T-helper 2 cell treated with Interferon-gamma antibody and Interleukin-4, amounts not matched to agents 100 ng/mL and 5 ng/mL, for 36 hours (primary cell): Measurements from ENCODE around the gene DHX8. TPM values are rescaled to one million over a fixed set of nuclear protein-coding genes. Genes with fewer than 3 reads are reported as not detected.

Experiments used
- intact Hi-C: fragments of 100-400 bp; cut with micrococcal nuclease; formaldehyde crosslinking; loops from one replicate; pipeline ENCODE4 v1.15.1; 2023
- total RNA-seq: library from RNA; stranded (reverse); gene quantifications from 2 replicates; pipeline ENCODE4 v1.2.3, GENCODE V29; 2022

Gene DHX8
- total RNA-seq, 1 donor from 2014 or later, result 65.7 TPM

DNA sequence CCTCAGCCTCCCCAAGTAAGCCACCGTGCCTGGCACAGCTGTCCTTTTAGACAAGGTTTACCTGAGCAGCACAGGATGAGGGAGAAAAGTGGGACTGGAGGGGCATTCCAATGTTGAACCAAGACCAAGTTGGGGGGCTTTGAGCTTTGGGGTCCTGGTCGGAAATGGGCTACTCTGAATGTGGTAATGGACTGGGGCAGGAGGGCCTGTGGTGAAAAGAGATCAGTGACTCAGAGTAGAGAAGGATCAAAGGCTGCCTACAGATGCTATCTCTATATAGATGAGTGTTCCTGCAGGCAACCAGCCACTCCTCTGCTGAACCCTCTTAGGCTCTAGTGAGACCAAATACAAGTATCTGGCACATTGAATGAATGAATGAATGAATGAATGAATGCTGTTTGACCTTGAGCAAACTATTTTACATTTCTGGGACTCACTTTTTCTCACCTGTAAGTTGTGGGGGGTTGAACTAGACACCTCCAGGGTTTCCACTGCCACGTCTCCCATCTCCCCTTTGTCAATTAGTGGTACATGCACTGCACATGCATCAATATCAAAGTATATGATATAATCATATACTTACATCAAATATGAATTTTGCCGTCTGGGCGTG, 88.7 kb downstream of the DHX8 start:
- intact Hi-C loops, result no loop called here

DNA sequence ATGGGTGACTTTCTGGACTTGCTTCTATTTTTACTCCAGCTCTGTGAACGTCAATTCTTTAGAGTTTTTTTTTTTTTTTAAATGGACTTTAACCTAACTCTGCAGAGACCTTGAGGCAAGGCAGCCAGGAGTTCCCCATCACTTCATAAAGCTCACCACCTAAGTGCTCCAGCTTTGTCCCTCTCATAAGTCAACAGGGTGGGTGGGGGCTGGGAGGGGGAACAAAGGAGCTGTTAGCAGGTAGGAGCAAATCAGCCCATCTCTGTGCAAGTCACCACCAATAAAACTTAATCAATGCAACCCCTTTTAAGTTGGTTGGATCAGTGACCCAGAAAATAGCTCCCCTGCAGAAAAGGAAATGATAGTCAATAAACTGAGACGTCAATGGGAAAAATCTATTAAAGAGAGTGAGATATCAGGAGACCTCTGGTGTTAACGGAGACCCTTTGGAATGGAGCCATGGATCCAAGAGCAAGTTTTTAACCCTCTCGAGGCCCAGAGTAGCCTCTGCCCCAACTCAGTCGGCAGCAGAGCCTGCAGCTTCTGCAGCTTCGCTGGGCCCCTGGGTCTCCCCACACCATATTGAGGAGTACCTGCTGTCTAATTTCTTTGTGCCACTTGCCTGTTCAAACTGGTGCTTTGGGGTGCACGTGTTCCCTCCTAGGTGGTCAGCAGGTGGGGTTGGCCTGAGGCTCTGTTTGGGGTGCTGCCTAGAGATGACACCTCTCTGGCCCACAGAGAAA, 90.0 kb downstream of the DHX8 start:
- intact Hi-C loops, result no loop called here

DNA sequence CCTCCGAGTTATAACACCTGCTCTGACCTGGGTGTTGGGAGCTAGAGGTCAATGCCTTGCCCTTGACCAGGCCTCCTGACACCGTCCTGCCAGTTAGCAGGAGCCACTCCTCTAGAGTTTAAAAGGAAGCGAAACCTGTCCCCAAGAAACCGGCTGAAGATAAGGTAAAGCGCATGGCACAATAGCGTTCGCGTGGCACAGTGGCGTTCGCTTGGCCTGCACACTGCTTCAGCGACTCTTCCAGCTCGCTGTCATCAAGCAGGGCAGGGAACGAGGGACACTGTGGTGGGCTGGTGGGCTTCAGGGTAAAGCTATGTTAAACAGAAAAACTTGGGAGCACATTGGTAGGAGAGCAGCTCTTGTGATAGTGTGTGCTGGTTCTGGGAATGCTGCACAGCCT, 90.6 kb downstream of the DHX8 start:
- intact Hi-C loops, result no loop called here

DNA sequence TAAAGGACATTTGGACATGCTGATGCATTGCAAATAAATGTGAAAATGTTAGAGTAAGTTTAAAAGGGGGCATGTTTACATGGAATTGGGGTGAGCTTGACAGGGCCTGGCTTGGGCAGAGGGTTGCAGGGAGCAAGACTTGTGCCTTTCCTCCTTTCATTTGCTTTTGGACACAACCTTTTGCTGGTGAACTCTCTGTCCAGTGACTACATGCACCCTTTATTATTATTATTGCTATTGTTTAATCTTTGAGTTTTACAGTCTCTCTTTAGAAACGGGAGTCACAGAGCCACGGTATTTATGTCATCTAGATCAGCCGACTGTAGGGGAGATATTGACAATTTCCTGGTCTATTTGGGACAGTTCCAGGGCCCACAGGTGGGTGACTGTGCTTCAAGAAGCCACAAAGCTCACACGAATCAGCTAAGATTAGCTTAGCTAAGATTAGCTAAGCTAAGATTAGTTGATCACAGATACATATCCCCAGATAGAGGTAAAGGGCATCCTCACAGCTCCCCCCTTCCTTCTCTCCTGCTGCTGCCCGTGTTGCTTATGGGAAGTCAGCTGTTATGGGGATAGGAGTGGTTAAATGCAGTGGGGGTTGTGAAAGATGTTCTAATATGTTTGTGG, 91.2 kb downstream of the DHX8 start:
- intact Hi-C loops, result no loop called here

Other genes starting within 250 kb of the DHX8 start
- gene RNU2-1, start 250.0 kb upstream of the DHX8 start, total RNA-seq, result 6,630 and 6,735 TPM in 2 replicates
- 5.3 and 5.6 TPM in 2 replicates for gene ARL4D, start 85.0 kb upstream of the DHX8 start, total RNA-seq
- 1.2 and 1.3 TPM in 2 replicates for gene ETV4, start 62.4 kb downstream of the DHX8 start, total RNA-seq
- 9.0 and 9.3 TPM in 2 replicates for gene MEOX1, start 177.9 kb downstream of the DHX8 start, total RNA-seq